Right renal pelvis (tissue), 4 donors: ENCODE data around the gene SFXN5. TPM values are rescaled to one million over a fixed set of nuclear protein-coding genes. Genes with fewer than 3 reads are reported as not detected.

Source experiments
- DNase-seq, 4 donors: peaks; one replicate each; pipeline ENCODE4 v3.0.0-alpha.2; 2013; ENCODE audit warnings: low read depth in 4 of 4, low spot score in 3 of 4, missing footprints in 1 of 4
- polyA plus RNA-seq, 4 donors: library from polyadenylated mRNA; unstranded; fragments of 120-200 nt; gene quantifications; one replicate each; pipeline ENCODE4 v1.2.1, GENCODE V29; 2013; ENCODE audit not compliant: insufficient read length in 4 of 4

Gene SFXN5
- polyA plus RNA-seq, 4 donors, result 25.9 to 32.6 (median 26.9) TPM

GRCh38 chr2:72982219-72982618 lies 89.3 kb downstream of the SFXN5 start:
- DNase-seq, result no peak

- DNase-seq, result no peak
These were observed 90.0 kb downstream of the SFXN5 start for GRCh38 chr2:72981536-72981935.

- DNase-seq, result no peak
These were observed 90.8 kb downstream of the SFXN5 start for GRCh38 chr2:72980535-72981217.

GRCh38 chr2:72979896-72980295 lies 91.6 kb downstream of the SFXN5 start:
- DNase-seq, result no peak

- no peak for DNase-seq
These were observed 96.5 kb downstream of the SFXN5 start for GRCh38 chr2:72975017-72975416.

DNA sequence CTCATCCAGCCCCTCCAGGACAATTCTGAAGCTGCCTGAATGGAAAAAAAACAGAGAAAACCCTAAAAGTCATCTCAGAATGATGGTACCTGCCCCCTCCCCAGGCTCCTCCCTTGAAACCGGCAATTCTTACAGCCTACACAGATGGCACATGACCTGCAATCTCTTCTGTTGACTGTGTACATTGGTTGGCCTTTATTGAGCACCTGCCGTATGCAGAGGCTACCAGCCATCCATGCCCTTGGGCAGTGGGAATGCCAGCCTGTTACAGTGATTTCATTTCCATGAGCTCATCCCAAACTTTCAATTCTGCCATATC lies 97.1 kb downstream of the SFXN5 start:
- DNase-seq, result no peak

- no peak for DNase-seq
These were observed 97.7 kb downstream of the SFXN5 start for GRCh38 chr2:72973566-72974435.

DNA sequence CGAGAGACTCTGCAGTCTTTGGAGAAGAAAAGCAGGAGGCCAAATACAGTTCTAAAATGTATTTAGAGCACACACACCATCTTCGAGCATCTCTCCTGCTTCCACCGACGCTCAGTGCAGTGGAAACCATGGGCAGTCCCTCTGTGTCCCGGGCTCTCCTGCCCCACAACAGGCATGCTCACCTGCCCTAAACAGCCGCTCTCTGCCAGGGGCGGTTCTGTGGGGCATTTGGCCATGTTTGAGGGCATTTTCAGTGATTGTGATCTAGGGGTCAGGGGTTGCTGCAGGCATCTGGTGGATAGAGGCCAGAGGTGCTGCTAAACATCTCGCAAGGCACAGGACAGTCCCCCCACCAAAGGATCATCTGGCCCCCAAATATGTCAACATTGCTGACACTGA lies 98.4 kb downstream of the SFXN5 start:
- no peak for DNase-seq

DNA sequence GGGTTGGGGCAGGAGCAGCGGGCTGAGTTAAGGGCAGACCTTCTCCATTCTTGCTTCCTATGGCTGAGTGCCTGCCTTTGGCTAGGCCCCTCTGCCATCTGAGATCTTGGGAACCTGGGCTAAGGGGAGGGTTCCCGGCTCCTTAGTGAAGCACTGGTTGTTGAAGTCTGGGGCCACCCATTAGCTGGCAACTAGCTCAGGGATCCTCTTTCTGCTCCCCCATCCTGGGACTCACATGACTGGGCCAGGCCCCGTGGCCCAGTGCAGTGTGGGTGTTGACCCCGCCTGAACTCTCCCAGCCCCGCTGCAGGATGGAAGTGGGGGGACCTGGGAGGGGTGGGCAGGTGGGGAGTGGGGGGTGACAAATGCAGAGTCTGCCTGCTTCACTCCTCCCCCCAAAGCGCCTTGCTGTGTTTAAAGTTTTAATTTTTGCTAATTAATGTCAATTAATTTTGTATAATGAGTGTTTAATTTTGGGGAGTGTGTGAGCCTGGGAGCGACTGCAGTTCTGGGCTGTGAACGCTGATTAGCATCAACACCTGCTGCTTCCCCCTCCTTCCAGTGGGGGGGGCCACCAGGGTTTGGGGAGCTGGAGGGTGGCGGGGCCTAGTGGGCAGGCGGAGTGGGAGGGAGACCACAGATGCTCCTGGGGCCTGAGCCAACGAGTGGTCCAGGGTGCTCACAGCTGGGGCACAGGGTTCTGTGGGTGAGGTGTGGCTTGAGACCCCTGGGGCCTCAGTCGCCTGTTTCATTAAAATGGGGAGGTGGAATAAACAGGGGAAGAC lies 99.0 kb downstream of the SFXN5 start:
- DNase-seq, result no peak

- no peak for DNase-seq
These were observed 100.5 kb downstream of the SFXN5 start for GRCh38 chr2:72971036-72971435.

DNA sequence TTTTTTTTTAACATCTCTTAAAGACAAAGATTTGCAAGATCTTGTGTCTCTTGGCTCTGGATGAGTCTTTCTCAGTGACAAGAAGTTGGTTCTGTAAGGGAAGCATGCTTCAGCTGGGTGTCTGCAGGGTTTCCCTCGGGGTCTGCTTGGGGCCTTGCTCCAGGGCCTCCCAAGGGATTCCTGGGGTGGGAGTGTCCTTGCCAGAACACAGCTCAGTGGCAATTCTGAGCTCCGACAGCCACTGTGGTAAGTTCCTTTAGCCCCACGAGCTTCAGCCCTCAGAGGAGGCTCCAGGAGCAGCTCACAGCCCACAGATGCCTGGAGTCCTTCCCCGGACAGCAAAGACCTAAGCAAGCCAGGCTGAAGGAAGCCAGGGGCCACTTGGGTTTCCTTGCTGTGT lies 101.8 kb downstream of the SFXN5 start:
- no peak for DNase-seq

DNA sequence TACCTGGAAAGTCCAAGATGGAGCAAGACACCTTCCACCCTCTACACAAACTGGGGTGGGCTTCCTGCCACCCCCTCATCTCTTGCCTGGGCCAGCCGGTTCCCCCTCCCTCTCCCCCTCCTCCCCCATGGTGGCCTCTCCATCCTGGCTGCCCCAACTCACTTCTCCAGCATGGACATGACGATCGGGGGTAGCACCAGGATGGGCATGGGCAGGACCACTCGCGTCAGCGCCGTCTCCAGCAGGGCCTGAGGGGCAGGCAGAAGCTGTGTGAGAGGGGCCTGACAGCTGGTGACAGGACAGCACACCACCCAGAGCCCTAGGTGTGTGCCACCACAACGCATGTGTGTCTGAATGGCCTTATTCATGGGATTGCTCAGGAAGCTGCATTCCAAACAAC lies 103.2 kb downstream of the SFXN5 start:
- DNase-seq, result no peak

- DNase-seq, result no peak
These were observed 105.6 kb downstream of the SFXN5 start for GRCh38 chr2:72965770-72966450.

- no peak for DNase-seq
These were observed 106.5 kb downstream of the SFXN5 start for GRCh38 chr2:72965016-72965415.

GRCh38 chr2:72964146-72964525 lies 107.4 kb downstream of the SFXN5 start:
- no peak for DNase-seq

DNA sequence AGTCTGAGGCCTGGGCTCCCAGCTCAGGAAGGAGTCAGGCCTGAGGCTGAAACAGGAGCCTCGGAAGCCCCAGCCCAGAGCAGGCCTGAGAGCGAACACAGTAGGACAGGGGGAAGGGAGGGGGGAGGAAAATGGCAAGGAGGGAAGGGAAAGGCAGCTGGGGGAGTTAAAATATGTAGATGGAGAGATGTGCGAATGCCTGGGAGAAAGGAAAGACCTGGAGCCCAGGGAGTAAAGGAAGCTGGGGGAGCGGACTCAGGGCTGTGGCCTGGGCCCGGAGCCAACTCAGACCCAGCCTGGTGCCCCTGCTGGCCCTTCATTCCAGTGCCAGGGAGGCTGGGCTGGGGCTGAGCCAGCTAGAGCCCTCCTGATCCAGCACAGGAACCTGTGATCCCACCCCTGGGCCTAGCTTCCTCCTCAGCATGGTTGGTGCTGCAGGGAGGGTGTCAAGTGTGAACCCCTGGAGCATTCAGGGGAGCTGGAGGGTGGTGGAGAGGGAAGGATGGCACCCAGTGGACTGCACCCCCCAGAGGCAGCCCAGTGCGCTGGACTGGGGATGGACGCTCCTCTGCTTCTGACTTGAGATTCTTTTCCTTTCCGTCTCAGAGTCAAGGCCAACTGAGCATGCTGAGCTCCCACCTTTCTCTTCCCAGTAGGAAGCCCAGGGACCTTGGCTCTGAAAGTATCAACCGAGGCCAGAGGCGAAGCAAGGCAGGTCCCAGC lies 107.9 kb downstream of the SFXN5 start:
- no peak for DNase-seq

GRCh38 chr2:72962911-72963310 lies 108.6 kb downstream of the SFXN5 start:
- DNase-seq, result no peak

- no peak for DNase-seq
These were observed 109.6 kb downstream of the SFXN5 start for GRCh38 chr2:72961853-72962468.

GRCh38 chr2:72961036-72961720 lies 110.3 kb downstream of the SFXN5 start:
- no peak for DNase-seq
